ENCODE results near the gene ZNF547. TPM values are rescaled to one million over a fixed set of nuclear protein-coding genes. Genes with fewer than 3 reads are reported as not detected.

ZNF547 gene
- total RNA-seq, 4 donors from 2014 or later: 2.5 to 7.0 (median 4.6) TPM

DNA sequence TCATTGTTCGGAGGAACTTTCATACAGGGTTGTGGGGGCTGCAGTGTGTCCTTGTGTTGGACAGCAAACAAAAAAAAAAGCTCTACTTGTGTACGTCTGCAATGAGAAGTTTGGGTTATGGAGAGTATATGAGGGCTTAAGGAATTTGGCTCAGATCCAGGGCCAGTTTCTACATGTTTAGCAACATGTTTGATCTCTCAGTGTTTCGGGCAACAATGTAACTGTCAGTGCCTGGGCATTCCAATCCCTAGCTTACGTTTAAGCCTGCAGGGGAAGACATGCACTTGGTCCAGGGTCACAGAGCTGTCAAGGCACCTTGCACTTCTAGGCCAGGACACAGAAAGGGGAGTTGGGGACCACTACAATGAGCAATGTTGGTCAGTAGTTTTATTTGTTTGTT lies 29.2 kb upstream of the ZNF547 start:
- DNase-seq: no peak
- no peaks in the 10 kb centered on the region for H3K4me1 ChIP-seq
- no peak overlapping the region for H3K4me3 ChIP-seq (replicated peaks in 1 of 3)
- 91 to 92% methylated on average over 4 of the region's 4 CpGs for WGBS, 2 donors
- TF ChIP-seq POLR2A (IDR thresholded peaks at IDR 0.05): no peak
- TF ChIP-seq, protein P1, sequence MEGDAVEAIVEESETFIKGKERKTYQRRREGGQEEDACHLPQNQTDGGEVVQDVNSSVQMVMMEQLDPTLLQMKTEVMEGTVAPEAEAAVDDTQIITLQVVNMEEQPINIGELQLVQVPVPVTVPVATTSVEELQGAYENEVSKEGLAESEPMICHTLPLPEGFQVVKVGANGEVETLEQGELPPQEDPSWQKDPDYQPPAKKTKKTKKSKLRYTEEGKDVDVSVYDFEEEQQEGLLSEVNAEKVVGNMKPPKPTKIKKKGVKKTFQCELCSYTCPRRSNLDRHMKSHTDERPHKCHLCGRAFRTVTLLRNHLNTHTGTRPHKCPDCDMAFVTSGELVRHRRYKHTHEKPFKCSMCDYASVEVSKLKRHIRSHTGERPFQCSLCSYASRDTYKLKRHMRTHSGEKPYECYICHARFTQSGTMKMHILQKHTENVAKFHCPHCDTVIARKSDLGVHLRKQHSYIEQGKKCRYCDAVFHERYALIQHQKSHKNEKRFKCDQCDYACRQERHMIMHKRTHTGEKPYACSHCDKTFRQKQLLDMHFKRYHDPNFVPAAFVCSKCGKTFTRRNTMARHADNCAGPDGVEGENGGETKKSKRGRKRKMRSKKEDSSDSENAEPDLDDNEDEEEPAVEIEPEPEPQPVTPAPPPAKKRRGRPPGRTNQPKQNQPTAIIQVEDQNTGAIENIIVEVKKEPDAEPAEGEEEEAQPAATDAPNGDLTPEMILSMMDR (IDR thresholded peaks at IDR 0.05): no peak
- no peak overlapping the region for H3K27ac ChIP-seq
- intact Hi-C loops (cut with DNase I): no loop called here
- H3K27me3 ChIP-seq: no peaks in the 10 kb centered on the region
- H3K36me3 ChIP-seq: peaks cover 1 to 2% of the 10 kb centered on the region in 2 donors
- no peaks in the 10 kb centered on the region for H3K9me3 ChIP-seq

DNA sequence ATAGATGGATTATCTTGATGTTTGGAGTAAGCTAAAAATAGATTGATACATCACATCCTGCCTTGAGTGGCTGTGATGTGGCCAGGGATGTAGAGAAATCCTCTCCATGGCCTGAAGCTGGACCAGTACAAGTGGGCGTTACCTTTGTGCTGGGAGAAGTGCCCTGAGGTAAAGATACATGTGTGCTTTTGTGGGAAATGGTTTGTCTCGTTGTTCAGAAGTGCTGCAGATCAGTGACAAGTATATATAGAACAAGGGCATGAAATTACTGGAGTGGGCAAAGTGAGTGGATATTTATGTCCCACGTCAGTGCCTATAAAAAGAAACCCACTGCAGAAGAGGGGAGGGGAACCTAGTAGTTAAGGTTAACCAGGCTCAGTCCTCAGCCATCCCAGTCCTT lies 24.5 kb upstream of the ZNF547 start:
- Histone ChIP-seq H3K27ac (no peak overlapping the region), H3K4me1 (no peaks in the 10 kb centered on the region), H3K4me3 (replicated peaks in 1 of 3) (no peak overlapping the region), H3K27me3 (no peaks in the 10 kb centered on the region), H3K36me3 (no peaks in the 10 kb centered on the region), H3K9me3 (no peaks in the 10 kb centered on the region)
- DNase-seq: no peak
- TF ChIP-seq, protein P1 (IDR thresholded peaks at IDR 0.05): no peak
- WGBS, 2 donors: 69 to 72% methylated on average over 3 of the region's 3 CpGs
- intact Hi-C loops (cut with DNase I): no loop called here

DNA sequence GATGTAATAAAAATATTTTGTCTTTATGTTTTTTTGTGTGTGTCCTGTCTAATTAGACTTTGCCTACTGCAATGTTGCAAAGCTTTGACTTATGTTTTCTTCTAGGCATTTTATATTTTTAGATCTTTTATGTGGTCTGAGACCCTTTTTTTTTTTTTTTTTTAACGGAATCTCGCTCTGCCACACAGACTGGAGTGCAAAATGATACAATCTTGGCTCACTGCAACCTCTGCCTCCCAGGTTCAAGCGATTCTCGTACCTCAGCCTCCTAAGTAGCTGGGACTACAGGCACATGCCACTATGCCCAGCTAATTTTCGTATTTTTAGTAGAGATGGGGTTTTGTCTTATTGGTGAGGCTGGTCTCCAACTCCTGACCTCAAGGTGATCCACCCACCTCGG lies 20.8 kb upstream of the ZNF547 start:
- Histone ChIP-seq H3K27me3 (no peaks in the 10 kb centered on the region), H3K36me3 (no peaks in the 10 kb centered on the region), H3K9me3 (no peaks in the 10 kb centered on the region), H3K4me3 (replicated peaks in 1 of 3) (no peak overlapping the region), H3K27ac (no peak overlapping the region), H3K4me1 (no peaks in the 10 kb centered on the region)
- DNase-seq: no peak
- WGBS, 2 donors: 76 to 78% methylated on average over 6 of the region's 6 CpGs
- intact Hi-C loops (cut with DNase I): no loop called here
- no peak for TF ChIP-seq POLR2A (IDR thresholded peaks at IDR 0.05)
- TF ChIP-seq, protein P1 (IDR thresholded peaks at IDR 0.05): no peak

DNA sequence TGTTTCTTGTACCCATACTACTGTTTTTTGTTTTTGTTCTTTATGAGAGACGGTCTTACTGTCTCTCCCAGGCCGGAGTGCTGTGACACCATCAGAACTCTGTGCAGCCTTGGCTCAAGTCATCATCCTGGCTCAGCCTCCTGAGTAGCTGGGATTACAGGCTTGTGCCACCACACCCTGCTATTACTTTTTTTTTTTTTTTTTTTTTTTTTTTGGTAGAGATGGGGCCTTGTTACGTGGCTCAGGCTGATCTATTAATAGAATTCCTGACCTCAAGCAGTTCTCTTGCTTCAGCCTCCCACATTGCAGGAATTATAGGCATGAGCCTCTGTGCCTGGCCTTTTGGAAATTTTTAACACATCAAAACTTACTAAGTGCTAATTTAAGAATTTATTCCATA lies 15.2 kb upstream of the ZNF547 start:
- DNase-seq: no peak
- 70 to 79% methylated on average over 3 of the region's 3 CpGs for WGBS, 2 donors
- intact Hi-C loops (cut with DNase I): no loop called here
- Histone ChIP-seq H3K27ac (no peak overlapping the region), H3K36me3 (no peaks in the 10 kb centered on the region), H3K9me3 (no peaks in the 10 kb centered on the region), H3K4me3 (replicated peaks in 1 of 3) (no peak overlapping the region), H3K27me3 (no peaks in the 10 kb centered on the region), H3K4me1 (peaks cover 7 to 11% of the 10 kb centered on the region in 2 donors)
- TF ChIP-seq, protein P1 (IDR thresholded peaks at IDR 0.05): no peak
- no peak for TF ChIP-seq POLR2A (IDR thresholded peaks at IDR 0.05)

DNA sequence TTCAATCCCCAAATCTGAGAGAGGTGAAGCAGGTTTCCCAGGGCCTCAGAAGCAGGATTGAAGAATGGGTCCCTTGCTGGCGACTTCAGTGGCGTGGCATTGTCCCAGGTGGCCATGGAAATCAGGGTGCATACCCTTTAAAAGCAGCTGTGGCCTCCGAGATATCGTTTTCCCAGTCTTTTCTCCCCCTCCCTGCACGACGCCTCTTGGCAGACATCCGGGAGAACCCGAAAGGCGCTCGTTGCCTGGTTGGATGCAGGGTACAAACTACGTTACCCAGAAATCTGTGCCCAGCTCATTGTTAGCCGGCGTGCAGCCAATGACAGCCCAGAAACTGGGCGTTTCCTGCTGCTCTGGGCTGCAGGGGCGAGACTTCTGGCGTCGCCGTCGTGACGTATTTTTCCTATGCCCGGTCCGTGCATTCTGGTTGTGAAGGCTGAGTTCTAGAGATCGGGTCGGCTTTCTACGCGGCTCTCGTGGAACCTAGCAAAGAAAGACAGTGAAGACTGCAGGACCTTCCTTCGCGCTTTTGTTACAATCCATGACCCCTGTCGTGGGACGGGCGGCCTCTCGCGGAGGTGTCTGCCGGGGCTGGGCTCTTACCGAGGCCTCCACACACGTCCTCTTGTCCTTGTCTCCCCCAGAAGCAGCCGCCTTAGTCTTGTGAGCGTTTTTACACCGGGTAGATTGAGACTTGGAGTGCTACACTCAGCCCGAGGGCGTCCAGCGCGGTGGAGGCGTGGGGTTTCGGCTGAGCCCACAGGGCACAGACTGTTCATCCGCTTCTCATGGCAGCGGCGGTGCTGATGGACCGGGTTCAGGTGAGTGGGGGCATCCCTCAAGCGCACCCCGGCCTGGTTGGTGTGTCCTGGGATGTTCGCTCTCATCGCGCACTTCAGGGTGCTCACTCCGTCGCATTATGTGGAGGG lies 12.2 kb upstream of the ZNF547 start, which contains the start of gene ZNF304:
Gene ZNF304, plus strand, starts transcription at position 395 of the 929 bp plus-strand sequence. Its CDS starts 394 bp downstream, at position 789.
- no peaks in the 10 kb centered on the region for H3K27me3 ChIP-seq
- intact Hi-C loops (cut with DNase I): no loop called here
- peak; percentile 95 for DNase-seq
- peak within 1 kb of the TSS; percentile 19 to 74 (median 65) for H3K27ac ChIP-seq
- H3K36me3 ChIP-seq: peaks cover 18 to 22% of the 10 kb centered on the region in 2 donors
- peak in 1 of 2 donors; percentile 32 for TF ChIP-seq POLR2A (IDR thresholded peaks at IDR 0.05)
- TF ChIP-seq, protein P1 (IDR thresholded peaks at IDR 0.05): no peak
- H3K9me3 ChIP-seq: no peaks in the 10 kb centered on the region
- WGBS, 2 donors: 2 to 4% methylated on average over 26 to 31 of the region's 57 CpGs
- H3K4me1 ChIP-seq: peaks cover 7 to 14% of the 10 kb centered on the region in 2 donors
- H3K4me3 ChIP-seq (replicated peaks in 1 of 3): peak within 1 kb of the TSS; percentile 82 to 98 (median 85)

Measured in thyroid gland (tissue), 4 donors.